A673 (cell line): ENCODE measurements around the gene EYS.

Experiments used
- CTCF ChIP-seq: fragments of 300-800, 200-600 bp; sonication (generic); conservative IDR thresholded peaks from 2 replicates; pipeline ENCODE4 v1.5.1; 2017; ENCODE audit warnings: low read depth, mild to moderate bottlenecking, antibody characterized with exemption, low read length, moderate library complexity, mixed read lengths
- EZH2 ChIP-seq: fragments of 200-600 bp; sonication (generic); IDR thresholded peaks from 2 replicates; pipeline ENCODE4 v1.6.1; 2017; ENCODE audit warnings: borderline replicate concordance, low read depth, mild to moderate bottlenecking, mixed read lengths, antibody characterized with exemption, low read length; ENCODE audit not compliant: poor library complexity, severe bottlenecking

DNA sequence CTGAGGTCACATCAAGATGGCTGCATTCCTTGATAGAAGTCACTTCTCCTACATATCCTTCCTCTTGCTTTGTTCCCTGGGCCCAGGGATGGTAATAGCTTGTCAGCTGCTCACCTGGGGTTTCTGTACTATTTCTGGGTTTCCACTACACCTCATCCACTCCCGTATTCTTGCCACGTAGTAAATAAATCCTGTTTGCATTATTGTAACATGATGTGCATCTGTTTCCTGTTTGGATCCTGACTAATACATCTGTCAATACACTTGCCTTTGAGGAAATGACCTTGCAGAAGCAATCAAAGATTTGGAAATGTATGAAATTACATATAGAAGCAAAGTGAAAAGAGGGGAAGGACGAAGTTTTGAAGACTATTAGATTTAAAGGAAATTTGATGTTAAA, 1452.5 kb downstream of the EYS start:
- TF ChIP-seq EZH2 (no peak), CTCF (no peak)
